H9 (cell line): Measurements from ENCODE around the gene ASH1L. TPM values are rescaled to one million over a fixed set of nuclear protein-coding genes. Genes with fewer than 3 reads are reported as not detected.
"Not testable (repeated sequence)": the region's sequence is repeated elsewhere in the genome, so short reads cannot be mapped to it uniquely, and the experiment has no call there.

ENCODE experiments used
- DNase-seq: peaks from one replicate; pipeline ENCODE4 v3.0.0-alpha.2; 2017
- H2AFZ ChIP-seq: one replicate; pipeline ENCODE4 v1.6.1; 2013; ENCODE audit warnings: mild to moderate bottlenecking, low read length, control low read depth, moderate library complexity
- H2AK5ac ChIP-seq: 2 replicates; pipeline ENCODE4 v1.6.1; 2013; ENCODE audit warnings: low read length, control low read depth, mixed read lengths; ENCODE audit not compliant: insufficient read length
- H2BK120ac ChIP-seq: one replicate; pipeline ENCODE4 v1.6.1; 2013; ENCODE audit warnings: low read depth, mild to moderate bottlenecking, low read length, control low read depth, inconsistent platforms; ENCODE audit not compliant: poor library complexity, severe bottlenecking
- H2BK12ac ChIP-seq: 2 replicates; pipeline ENCODE4 v1.6.1; 2013; ENCODE audit warnings: low read length, control low read depth, mixed read lengths, low read depth; ENCODE audit not compliant: insufficient read length
- H2BK15ac ChIP-seq: 2 replicates; pipeline ENCODE4 v1.6.1; 2013; ENCODE audit warnings: low read depth, low read length, control low read depth
- H2BK20ac ChIP-seq: one replicate; pipeline ENCODE4 v1.6.1; 2013; ENCODE audit warnings: low read depth, mild to moderate bottlenecking, low read length, control low read depth, inconsistent platforms; ENCODE audit not compliant: poor library complexity, severe bottlenecking
- H2BK5ac ChIP-seq: 2 replicates; pipeline ENCODE4 v1.6.1; 2013; ENCODE audit warnings: low read length, control low read depth, mixed read lengths; ENCODE audit not compliant: insufficient read length
- H3K14ac ChIP-seq: 2 replicates; pipeline ENCODE4 v1.6.1; 2013; ENCODE audit warnings: low read length, control low read depth; ENCODE audit not compliant: insufficient read depth
- H3K18ac ChIP-seq: 2 replicates; pipeline ENCODE4 v1.6.1; 2013; ENCODE audit warnings: low read depth, mild to moderate bottlenecking, mixed read lengths, low read length, control low read depth; ENCODE audit not compliant: insufficient read length
- H3K23ac ChIP-seq: 2 replicates; pipeline ENCODE4 v1.6.1; 2013; ENCODE audit warnings: low read length, control low read depth, mixed read lengths, low read depth; ENCODE audit not compliant: insufficient read length
- H3K23me2 ChIP-seq: 2 replicates; pipeline ENCODE4 v1.6.1; 2013; ENCODE audit warnings: low read depth, mild to moderate bottlenecking, mixed read lengths, low read length, control low read depth; ENCODE audit not compliant: insufficient read length, poor library complexity, severe bottlenecking
- H3K27ac ChIP-seq: 2 replicates; pipeline ENCODE4 v1.5.1; 2013; ENCODE audit warnings: low read length, control low read depth, mixed read lengths, low read depth; ENCODE audit not compliant: insufficient read length
- H3K27me3 ChIP-seq: 2 replicates; pipeline ENCODE4 v1.6.1; 2013; ENCODE audit warnings: low read length, control low read depth, inconsistent platforms; ENCODE audit not compliant: insufficient read depth
- H3K4ac ChIP-seq: 2 replicates; pipeline ENCODE4 v1.6.1; 2013; ENCODE audit warnings: low read depth, mild to moderate bottlenecking, control low read depth, inconsistent platforms, low read length, moderate library complexity
- H3K4me1 ChIP-seq: 2 replicates; pipeline ENCODE4 v1.6.1; 2013; ENCODE audit warnings: low read length, control low read depth, inconsistent platforms; ENCODE audit not compliant: insufficient read depth
- H3K4me2 ChIP-seq: 2 replicates; pipeline ENCODE4 v1.6.1; 2013; ENCODE audit warnings: low read length, control low read depth, mixed read lengths; ENCODE audit not compliant: insufficient read length, insufficient read depth
- H3K56ac ChIP-seq: 2 replicates; pipeline ENCODE4 v1.6.1; 2013; ENCODE audit warnings: low read depth, mild to moderate bottlenecking, mixed read lengths, low read length, control low read depth; ENCODE audit not compliant: insufficient read length
- H3K79me1 ChIP-seq: 2 replicates; pipeline ENCODE4 v1.6.1; 2013; ENCODE audit warnings: low read depth, mild to moderate bottlenecking, moderate library complexity, low read length, control low read depth, inconsistent platforms; ENCODE audit not compliant: insufficient read depth, poor library complexity, severe bottlenecking
- H3K79me2 ChIP-seq: 2 replicates; pipeline ENCODE4 v1.6.1; 2013; ENCODE audit warnings: low read length, control low read depth, inconsistent platforms; ENCODE audit not compliant: insufficient read depth
- H3K9ac ChIP-seq: 2 replicates; pipeline ENCODE4 v1.6.1; 2013; ENCODE audit warnings: low read length, control low read depth, mixed read lengths; ENCODE audit not compliant: insufficient read length; ENCODE audit errors: extremely low read depth
- H3K9me3 ChIP-seq: one replicate; pipeline ENCODE4 v1.6.1; 2013; ENCODE audit warnings: low read depth, low read length, inconsistent platforms; ENCODE audit not compliant: control insufficient read depth
- H3T11ph ChIP-seq: one replicate; pipeline ENCODE4 v1.6.1; 2013; ENCODE audit warnings: mild to moderate bottlenecking, low read length, control low read depth, inconsistent platforms
- H4K20me1 ChIP-seq: one replicate; pipeline ENCODE4 v1.6.1; 2013; ENCODE audit not compliant: control insufficient read depth, insufficient read length, insufficient read depth
- H4K5ac ChIP-seq: 2 replicates; pipeline ENCODE4 v1.6.1; 2013; ENCODE audit warnings: low read depth, mild to moderate bottlenecking, mixed read lengths, low read length, control low read depth; ENCODE audit not compliant: insufficient read length
- H4K8ac ChIP-seq: replicated peaks from 2 replicates; pipeline ENCODE4 v1.6.1; 2013; ENCODE audit warnings: low read length, control low read depth, mixed read lengths, low read depth; ENCODE audit not compliant: insufficient read length
- H4K91ac ChIP-seq: 2 replicates; pipeline ENCODE4 v1.6.1; 2013; ENCODE audit warnings: low read depth, mild to moderate bottlenecking, moderate library complexity, mixed read lengths, low read length, control low read depth; ENCODE audit not compliant: insufficient read length
- H3K27ac Mint-ChIP-seq, 3 experiments: 2 replicates in 2 of 3; 3 replicates in 1 of 3; pipeline ENCODE4 v1.8.0; 2020 to 2021; ENCODE audit warnings: mixed read lengths in 3 of 3, mild to moderate bottlenecking in 1 of 3, moderate library complexity in 1 of 3
- H3K27me3 Mint-ChIP-seq: 2 replicates; pipeline ENCODE4 v1.8.0; 2021; ENCODE audit warnings: low read depth, mild to moderate bottlenecking, moderate library complexity, mixed read lengths
- H3K36me3 Mint-ChIP-seq, 3 experiments: 2 replicates in 2 of 3; 3 replicates in 1 of 3; pipeline ENCODE4 v1.8.0; 2020 to 2021; ENCODE audit warnings: low read depth in 3 of 3, mixed read lengths in 3 of 3; ENCODE audit not compliant: insufficient read depth in 1 of 3
- H3K4me1 Mint-ChIP-seq, 2 experiments: 2 replicates each; pipeline ENCODE4 v1.8.0; 2020; ENCODE audit warnings: mixed read lengths in 2 of 2
- H3K4me3 Mint-ChIP-seq, 2 experiments: 2 replicates in 1 of 2; 3 replicates in 1 of 2; pipeline ENCODE4 v1.8.0; 2020 to 2021; ENCODE audit warnings: mild to moderate bottlenecking in 2 of 2, mixed read lengths in 2 of 2, moderate library complexity in 1 of 2
- H3K9me3 Mint-ChIP-seq, 2 experiments: 2 replicates in 1 of 2; 3 replicates in 1 of 2; pipeline ENCODE4 v1.8.0; 2020; ENCODE audit warnings: mild to moderate bottlenecking in 2 of 2, mixed read lengths in 2 of 2, moderate library complexity in 1 of 2
- WGBS: extraction: QIAGEN DNeasy Blood & Tissue Kit; methylation state at CpG from one replicate; pipeline ENCODE4 v1.1.7; 2013; ENCODE audit warnings: missing lambda C conversion rate, low lambda C conversion rate, mixed read lengths; ENCODE audit not compliant: insufficient read length; ENCODE audit errors: extremely low coverage; 5-methylcytosine and 5-hydroxymethylcytosine counted together
- total RNA-seq: library from RNA; stranded (reverse); gene quantifications from 2 replicates; pipeline ENCODE4 v1.2.1, GENCODE V29; 2021
- TF ChIP-seq, protein P1 (sequence below): fragments of 200-600 bp; sonication (generic); conservative IDR thresholded peaks from 3 replicates; pipeline ENCODE4 v1.8.0; 2021; ENCODE audit warnings: antibody characterized with exemption, mild to moderate bottlenecking

ASH1L gene
- total RNA-seq, 1 experiment from 2014 or later = 32.8 TPM

DNA sequence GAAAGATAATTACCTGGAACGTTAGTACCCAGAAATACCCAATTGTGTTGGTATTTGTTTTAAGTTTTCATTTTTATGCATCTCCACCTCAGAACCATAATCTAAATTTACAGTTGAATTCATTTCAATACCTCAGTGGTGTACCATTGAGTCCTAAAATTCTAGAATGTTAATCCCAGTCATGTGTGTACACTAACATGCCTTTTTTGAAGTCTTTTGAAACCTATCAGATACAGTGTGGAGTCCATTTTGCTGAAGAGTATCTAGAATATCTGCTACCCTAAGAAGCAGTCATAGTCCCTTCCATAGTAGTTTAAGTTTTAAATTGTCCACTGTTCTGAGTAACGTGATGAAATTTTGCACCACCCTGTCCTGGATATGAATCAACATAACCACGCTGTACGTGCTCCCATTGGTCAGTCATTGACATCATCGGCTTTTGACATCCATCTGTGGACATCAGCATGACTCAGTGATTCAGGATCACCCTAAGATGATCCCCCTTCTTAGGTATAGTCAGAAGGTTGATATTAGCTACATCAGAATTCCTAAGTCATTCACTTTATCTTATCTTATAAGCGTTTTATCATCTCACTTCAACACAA lies 7.5 kb upstream of the ASH1L start:
- DNase-seq = no peak
- no peak overlapping the region for H2BK12ac ChIP-seq
- no peak overlapping the region for H2BK20ac ChIP-seq
- no peak overlapping the region for H3K23ac ChIP-seq
- no peaks in the 10 kb centered on the region for H3K9me3 Mint-ChIP-seq
- H3K9ac ChIP-seq = no peak overlapping the region
- H3K18ac ChIP-seq = no peak overlapping the region
- WGBS = no CpG with 5 or more reads among the region's 6 CpGs
- peaks cover 15% of the 10 kb centered on the region for H3K79me1 ChIP-seq
- H3K9me3 ChIP-seq = no peaks in the 10 kb centered on the region
- H2AFZ ChIP-seq = no peak overlapping the region
- no peak overlapping the region for H4K8ac ChIP-seq
- H2AK5ac ChIP-seq = no peak overlapping the region
- no peak overlapping the region for H4K91ac ChIP-seq
- no peaks in the 10 kb centered on the region for H3K27me3 Mint-ChIP-seq
- no peaks in the 10 kb centered on the region for H3K4me1 ChIP-seq
- no peaks in the 10 kb centered on the region for H3K4me1 Mint-ChIP-seq
- no peak overlapping the region for H3K56ac ChIP-seq
- H3K14ac ChIP-seq = no peak overlapping the region
- H3K79me2 ChIP-seq = peaks cover 5% of the 10 kb centered on the region; the same call in 1 of the 2 replicates
- H3K4me2 ChIP-seq = no peak overlapping the region
- H3K4ac ChIP-seq = no peak overlapping the region
- no peak overlapping the region for H2BK15ac ChIP-seq
- no peak overlapping the region for H2BK5ac ChIP-seq
- H3K27me3 ChIP-seq = no peaks in the 10 kb centered on the region
- TF ChIP-seq, protein P1, sequence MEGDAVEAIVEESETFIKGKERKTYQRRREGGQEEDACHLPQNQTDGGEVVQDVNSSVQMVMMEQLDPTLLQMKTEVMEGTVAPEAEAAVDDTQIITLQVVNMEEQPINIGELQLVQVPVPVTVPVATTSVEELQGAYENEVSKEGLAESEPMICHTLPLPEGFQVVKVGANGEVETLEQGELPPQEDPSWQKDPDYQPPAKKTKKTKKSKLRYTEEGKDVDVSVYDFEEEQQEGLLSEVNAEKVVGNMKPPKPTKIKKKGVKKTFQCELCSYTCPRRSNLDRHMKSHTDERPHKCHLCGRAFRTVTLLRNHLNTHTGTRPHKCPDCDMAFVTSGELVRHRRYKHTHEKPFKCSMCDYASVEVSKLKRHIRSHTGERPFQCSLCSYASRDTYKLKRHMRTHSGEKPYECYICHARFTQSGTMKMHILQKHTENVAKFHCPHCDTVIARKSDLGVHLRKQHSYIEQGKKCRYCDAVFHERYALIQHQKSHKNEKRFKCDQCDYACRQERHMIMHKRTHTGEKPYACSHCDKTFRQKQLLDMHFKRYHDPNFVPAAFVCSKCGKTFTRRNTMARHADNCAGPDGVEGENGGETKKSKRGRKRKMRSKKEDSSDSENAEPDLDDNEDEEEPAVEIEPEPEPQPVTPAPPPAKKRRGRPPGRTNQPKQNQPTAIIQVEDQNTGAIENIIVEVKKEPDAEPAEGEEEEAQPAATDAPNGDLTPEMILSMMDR = no peak
- H3K27ac ChIP-seq = no peak overlapping the region
- H4K20me1 ChIP-seq = no peaks in the 10 kb centered on the region
- no peak overlapping the region for H3T11ph ChIP-seq
- no peak overlapping the region for H4K5ac ChIP-seq
- no peak overlapping the region for H3K4me3 Mint-ChIP-seq
- peaks cover 0 to 38% (median 24%) of the 10 kb centered on the region in 3 experiments; a peak in 6 of 7 replicates for H3K36me3 Mint-ChIP-seq
- no peak overlapping the region for H2BK120ac ChIP-seq
- H3K27ac Mint-ChIP-seq = peak overlapping the region in 2 of 3 experiments; percentile 49 to 70; a peak in 2 of 7 replicates
- H3K23me2 ChIP-seq = no peaks in the 10 kb centered on the region

DNA sequence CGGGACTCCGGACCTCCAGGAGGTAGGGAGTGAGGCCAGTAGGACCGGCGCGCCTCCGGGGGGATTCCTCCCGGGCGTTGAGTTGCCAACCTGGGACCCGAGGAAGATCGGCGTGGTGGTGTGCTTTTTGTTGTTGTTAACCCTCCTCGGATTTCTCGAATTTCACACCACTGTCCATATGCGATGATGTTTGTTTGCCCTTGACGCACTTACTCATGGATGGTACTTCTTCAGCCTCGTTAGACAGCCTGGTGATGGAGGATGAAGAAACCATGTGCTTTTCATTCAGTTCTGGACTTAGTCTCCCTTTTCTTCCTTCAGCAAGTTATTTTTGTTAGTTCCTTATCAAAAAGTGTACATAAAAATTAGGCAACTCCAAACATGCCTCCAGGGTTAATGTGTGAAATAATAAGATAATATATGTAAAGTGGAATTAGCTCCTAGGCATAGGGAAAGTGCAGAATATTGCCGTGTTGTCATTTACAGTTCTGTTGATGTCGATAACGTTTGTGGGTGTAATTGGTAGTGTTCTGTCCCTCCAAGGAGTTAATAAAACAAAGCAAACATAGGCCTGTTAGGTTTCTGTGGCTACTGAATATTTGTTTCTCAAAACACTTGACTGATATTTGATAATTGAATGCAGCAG lies 897 bp upstream of the ASH1L start:
- not testable (repeated sequence) for H3K27me3 Mint-ChIP-seq, DNase-seq, H2BK12ac ChIP-seq, H2BK5ac ChIP-seq, H4K8ac ChIP-seq, H3K23ac ChIP-seq, H4K5ac ChIP-seq, H2BK15ac ChIP-seq, H4K91ac ChIP-seq, H3K9me3 ChIP-seq, H3T11ph ChIP-seq, H3K23me2 ChIP-seq, H3K9me3 Mint-ChIP-seq, H3K27me3 ChIP-seq, H2BK120ac ChIP-seq, H2BK20ac ChIP-seq, H3K4me1 ChIP-seq, H3K4ac ChIP-seq, H2AFZ ChIP-seq, H2AK5ac ChIP-seq, H4K20me1 ChIP-seq
- H3K56ac ChIP-seq = peak overlapping the region; percentile 36
- H3K79me1 ChIP-seq = peaks cover 18% of the 10 kb centered on the region
- peak overlapping the region; percentile 85 for H3K4me2 ChIP-seq
- peak overlapping the region; percentile 100 for H3K14ac ChIP-seq
- H3K79me2 ChIP-seq = peaks cover 26% of the 10 kb centered on the region
- no CpG with 5 or more reads among the region's 19 CpGs for WGBS
- Mint-ChIP-seq H3K4me3 (peak overlapping the region; percentile 98 to 99), H3K4me1 (peaks cover 13 to 21% of the 10 kb centered on the region in 2 experiments), H3K27ac (peak overlapping the region; percentile 97 to 99 (median 99)), H3K36me3 (peaks cover 6 to 20% (median 7%) of the 10 kb centered on the region in 3 experiments; a peak in 5 of 7 replicates)
- peak overlapping the region; percentile 85 for H3K27ac ChIP-seq
- H3K9ac ChIP-seq = peak overlapping the region; percentile 99
- peak overlapping the region; percentile 76 for H3K18ac ChIP-seq
